Measurements from ENCODE around the gene CLMP.
"Not testable (repeated sequence)": the region's sequence is repeated elsewhere in the genome, so short reads cannot be mapped to it uniquely, and the experiment has no call there.

Gene CLMP

GRCh38 chr11:123152346-123152745 is 42.7 kb downstream of the CLMP start:
- H3K27ac Mint-ChIP-seq; H3K36me3 Mint-ChIP-seq (ENCODE audit: low read depth); H3K9me3 Mint-ChIP-seq; H3K4me3 Mint-ChIP-seq; H3K4me1 Mint-ChIP-seq (ENCODE audit: low read depth): not testable (repeated sequence)
- H3K27me3 Mint-ChIP-seq (ENCODE audit: low read depth), result peaks cover 20% of the 10 kb centered on the region

GRCh38 chr11:123151796-123152195 is 43.3 kb downstream of the CLMP start:
- H3K9me3 Mint-ChIP-seq, result no peaks in the 10 kb centered on the region
- no peak overlapping the region for H3K4me3 Mint-ChIP-seq
- H3K27ac Mint-ChIP-seq, result no peak overlapping the region
- no peaks in the 10 kb centered on the region for H3K4me1 Mint-ChIP-seq (ENCODE audit: low read depth)
- H3K27me3 Mint-ChIP-seq (ENCODE audit: low read depth), result peaks cover 25% of the 10 kb centered on the region
- no peaks in the 10 kb centered on the region for H3K36me3 Mint-ChIP-seq (ENCODE audit: low read depth)

GRCh38 chr11:123151366-123151765 is 43.7 kb downstream of the CLMP start:
- Mint-ChIP-seq H3K4me1 (ENCODE audit: low read depth) (no peaks in the 10 kb centered on the region), H3K4me3 (no peak overlapping the region), H3K36me3 (ENCODE audit: low read depth) (no peaks in the 10 kb centered on the region), H3K27ac (no peak overlapping the region), H3K27me3 (ENCODE audit: low read depth) (peaks cover 26% of the 10 kb centered on the region), H3K9me3 (no peaks in the 10 kb centered on the region)

GRCh38 chr11:123150882-123151281 is 44.2 kb downstream of the CLMP start:
- Mint-ChIP-seq H3K27me3 (ENCODE audit: low read depth) (peaks cover 23% of the 10 kb centered on the region), H3K27ac (no peak overlapping the region), H3K4me3 (no peak overlapping the region), H3K36me3 (ENCODE audit: low read depth) (no peaks in the 10 kb centered on the region), H3K9me3 (no peaks in the 10 kb centered on the region), H3K4me1 (ENCODE audit: low read depth) (no peaks in the 10 kb centered on the region)

- H3K9me3 Mint-ChIP-seq, result no peaks in the 10 kb centered on the region
- peaks cover 23% of the 10 kb centered on the region for H3K27me3 Mint-ChIP-seq (ENCODE audit: low read depth)
- H3K4me3 Mint-ChIP-seq, result no peak overlapping the region
- H3K4me1 Mint-ChIP-seq (ENCODE audit: low read depth), result no peaks in the 10 kb centered on the region
- H3K27ac Mint-ChIP-seq, result no peak overlapping the region
- H3K36me3 Mint-ChIP-seq (ENCODE audit: low read depth), result no peaks in the 10 kb centered on the region
Measured at GRCh38 chr11:123148965-123149364, 46.1 kb downstream of the CLMP start.

GRCh38 chr11:123145661-123146060 is 49.4 kb downstream of the CLMP start:
- Mint-ChIP-seq H3K27ac (no peak overlapping the region), H3K36me3 (ENCODE audit: low read depth) (no peaks in the 10 kb centered on the region), H3K9me3 (no peaks in the 10 kb centered on the region), H3K4me1 (ENCODE audit: low read depth) (no peaks in the 10 kb centered on the region), H3K27me3 (ENCODE audit: low read depth) (peaks cover 13% of the 10 kb centered on the region), H3K4me3 (no peak overlapping the region)

GRCh38 chr11:123145220-123145619 is 49.8 kb downstream of the CLMP start:
- Mint-ChIP-seq H3K36me3 (ENCODE audit: low read depth) (no peaks in the 10 kb centered on the region), H3K4me3 (no peak overlapping the region), H3K27me3 (ENCODE audit: low read depth) (peaks cover 13% of the 10 kb centered on the region), H3K4me1 (ENCODE audit: low read depth) (no peaks in the 10 kb centered on the region), H3K27ac (no peak overlapping the region), H3K9me3 (no peaks in the 10 kb centered on the region)

- Mint-ChIP-seq H3K4me1 (ENCODE audit: low read depth) (no peaks in the 10 kb centered on the region), H3K9me3 (no peaks in the 10 kb centered on the region), H3K4me3 (no peak overlapping the region), H3K27ac (no peak overlapping the region), H3K36me3 (ENCODE audit: low read depth) (no peaks in the 10 kb centered on the region), H3K27me3 (ENCODE audit: low read depth) (peaks cover 13% of the 10 kb centered on the region)
Measured at GRCh38 chr11:123144707-123145106, 50.3 kb downstream of the CLMP start.

- Mint-ChIP-seq H3K4me3 (no peak overlapping the region), H3K4me1 (ENCODE audit: low read depth) (no peaks in the 10 kb centered on the region), H3K27ac (no peak overlapping the region), H3K27me3 (ENCODE audit: low read depth) (peaks cover 13% of the 10 kb centered on the region), H3K9me3 (no peaks in the 10 kb centered on the region), H3K36me3 (ENCODE audit: low read depth) (no peaks in the 10 kb centered on the region)
Measured at GRCh38 chr11:123143921-123144320, 51.1 kb downstream of the CLMP start.

- H3K4me1 Mint-ChIP-seq (ENCODE audit: low read depth), result no peaks in the 10 kb centered on the region
- H3K4me3 Mint-ChIP-seq, result no peak overlapping the region
- H3K36me3 Mint-ChIP-seq (ENCODE audit: low read depth), result no peaks in the 10 kb centered on the region
- H3K9me3 Mint-ChIP-seq, result no peaks in the 10 kb centered on the region
- H3K27me3 Mint-ChIP-seq (ENCODE audit: low read depth), result peaks cover 13% of the 10 kb centered on the region
- H3K27ac Mint-ChIP-seq, result no peak overlapping the region
Measured at GRCh38 chr11:123143476-123143875, 51.6 kb downstream of the CLMP start.

- Mint-ChIP-seq H3K36me3 (ENCODE audit: low read depth) (no peaks in the 10 kb centered on the region), H3K27ac (no peak overlapping the region), H3K27me3 (ENCODE audit: low read depth) (peaks cover 9% of the 10 kb centered on the region), H3K9me3 (no peaks in the 10 kb centered on the region), H3K4me1 (ENCODE audit: low read depth) (peaks cover 2% of the 10 kb centered on the region), H3K4me3 (no peak overlapping the region)
Measured at GRCh38 chr11:123139206-123139605, 55.8 kb downstream of the CLMP start.

- Mint-ChIP-seq H3K9me3 (no peaks in the 10 kb centered on the region), H3K4me1 (ENCODE audit: low read depth) (peaks cover 2% of the 10 kb centered on the region), H3K4me3 (no peak overlapping the region), H3K27ac (no peak overlapping the region), H3K36me3 (ENCODE audit: low read depth) (no peaks in the 10 kb centered on the region), H3K27me3 (ENCODE audit: low read depth) (peaks cover 9% of the 10 kb centered on the region)
Measured at GRCh38 chr11:123137431-123138224, 57.4 kb downstream of the CLMP start.

- Mint-ChIP-seq H3K36me3 (ENCODE audit: low read depth) (no peaks in the 10 kb centered on the region), H3K4me1 (ENCODE audit: low read depth) (peaks cover 2% of the 10 kb centered on the region), H3K27ac (no peak overlapping the region), H3K4me3 (no peak overlapping the region), H3K27me3 (ENCODE audit: low read depth) (peaks cover 9% of the 10 kb centered on the region), H3K9me3 (no peaks in the 10 kb centered on the region)
Measured at GRCh38 chr11:123135863-123136446, 59.1 kb downstream of the CLMP start.

GRCh38 chr11:123132881-123133280 is 62.2 kb downstream of the CLMP start:
- no peaks in the 10 kb centered on the region for H3K36me3 Mint-ChIP-seq (ENCODE audit: low read depth)
- H3K27me3 Mint-ChIP-seq (ENCODE audit: low read depth), result peaks cover 15% of the 10 kb centered on the region
- no peak overlapping the region for H3K4me3 Mint-ChIP-seq
- H3K27ac Mint-ChIP-seq, result no peak overlapping the region
- H3K4me1 Mint-ChIP-seq (ENCODE audit: low read depth), result peaks cover 6% of the 10 kb centered on the region
- no peaks in the 10 kb centered on the region for H3K9me3 Mint-ChIP-seq

- H3K27ac Mint-ChIP-seq; H3K4me1 Mint-ChIP-seq (ENCODE audit: low read depth); H3K9me3 Mint-ChIP-seq; H3K36me3 Mint-ChIP-seq (ENCODE audit: low read depth); H3K4me3 Mint-ChIP-seq: not testable (repeated sequence)
- H3K27me3 Mint-ChIP-seq (ENCODE audit: low read depth), result peaks cover 15% of the 10 kb centered on the region
Measured at GRCh38 chr11:123132034-123132766, 62.8 kb downstream of the CLMP start.

Measured in T-helper 1 cell treated with Interleukin-12 subunit alpha and Interleukin-12 subunit beta and Interleukin-4 antibody, amounts not matched to agents 30 μg/mL and 1 μg/mL, for 36 hours (primary cell).